Osteocyte (in vitro differentiated cells): ENCODE data around the gene SLC4A3. TPM values are rescaled to one million over a fixed set of nuclear protein-coding genes. Genes with fewer than 3 reads are reported as not detected.

Experiments used
- DNase-seq: peaks from one replicate; pipeline ENCODE4 v3.0.0; 2021; ENCODE audit warnings: mixed read lengths; ENCODE audit not compliant: unreplicated experiment; ENCODE audit errors: extremely low spot score
- H3K27ac Mint-ChIP-seq: one replicate; pipeline ENCODE4 v1.8.0; 2021; ENCODE audit warnings: mild to moderate bottlenecking, mixed read lengths; ENCODE audit not compliant: unreplicated experiment
- H3K27me3 Mint-ChIP-seq: one replicate; pipeline ENCODE4 v1.8.0; 2021; ENCODE audit warnings: mixed read lengths; ENCODE audit not compliant: unreplicated experiment
- H3K36me3 Mint-ChIP-seq: one replicate; pipeline ENCODE4 v1.8.0; 2021; ENCODE audit warnings: mixed read lengths; ENCODE audit not compliant: unreplicated experiment
- H3K4me1 Mint-ChIP-seq: one replicate; pipeline ENCODE4 v1.8.0; 2021; ENCODE audit warnings: mixed read lengths; ENCODE audit not compliant: unreplicated experiment
- H3K4me3 Mint-ChIP-seq: one replicate; pipeline ENCODE4 v1.8.0; 2021; ENCODE audit warnings: mild to moderate bottlenecking, moderate library complexity, mixed read lengths; ENCODE audit not compliant: unreplicated experiment
- H3K9me3 Mint-ChIP-seq: one replicate; pipeline ENCODE4 v1.8.0; 2021; ENCODE audit warnings: mixed read lengths; ENCODE audit not compliant: unreplicated experiment
- total RNA-seq: library from RNA; stranded (reverse); gene quantifications from 2 replicates; pipeline ENCODE4 v1.2.1, GENCODE V29; 2021
- TF ChIP-seq, protein P1 (sequence below): fragments of 200-600 bp; sonication (generic); IDR thresholded peaks from 2 replicates; pipeline ENCODE4 v1.5.0; 2021; ENCODE audit warnings: antibody characterized with exemption, mild to moderate bottlenecking, moderate library complexity

SLC4A3 gene
- total RNA-seq, 1 donor from 2014 or later, result 11.6 TPM

DNA sequence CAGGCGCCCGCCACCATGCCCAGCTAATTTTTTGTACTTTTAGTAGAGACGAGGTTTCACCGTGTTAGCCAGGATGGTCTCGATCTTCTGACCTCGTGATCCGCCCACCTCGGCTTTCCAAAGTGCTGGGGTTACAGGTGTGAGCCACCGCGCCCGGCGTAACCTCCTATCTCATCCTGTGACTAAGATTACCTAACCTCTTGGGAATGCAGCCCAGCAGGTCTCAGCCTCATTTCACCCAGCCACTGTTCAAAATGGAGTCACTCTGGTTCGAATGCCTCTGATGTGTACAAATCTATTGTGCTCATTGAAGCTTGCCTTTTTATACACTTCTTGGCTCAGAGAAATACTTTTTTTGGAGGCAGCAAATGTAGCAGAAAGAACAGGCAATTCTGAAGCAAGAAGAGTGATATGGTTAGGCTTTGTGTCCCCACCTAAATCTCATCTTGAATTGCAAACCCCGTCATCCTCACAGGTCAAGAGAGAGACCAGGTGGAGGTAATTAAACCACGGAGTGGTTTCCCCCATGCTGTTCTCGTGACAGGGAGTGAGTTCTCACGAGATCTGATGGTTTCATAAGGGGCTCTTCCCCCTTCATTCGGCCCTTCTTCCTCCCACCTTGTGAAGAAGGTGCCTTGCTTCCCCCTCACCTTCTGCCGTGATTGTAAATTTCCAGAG, 60.6 kb downstream of the SLC4A3 start:
- TF ChIP-seq, protein P1, sequence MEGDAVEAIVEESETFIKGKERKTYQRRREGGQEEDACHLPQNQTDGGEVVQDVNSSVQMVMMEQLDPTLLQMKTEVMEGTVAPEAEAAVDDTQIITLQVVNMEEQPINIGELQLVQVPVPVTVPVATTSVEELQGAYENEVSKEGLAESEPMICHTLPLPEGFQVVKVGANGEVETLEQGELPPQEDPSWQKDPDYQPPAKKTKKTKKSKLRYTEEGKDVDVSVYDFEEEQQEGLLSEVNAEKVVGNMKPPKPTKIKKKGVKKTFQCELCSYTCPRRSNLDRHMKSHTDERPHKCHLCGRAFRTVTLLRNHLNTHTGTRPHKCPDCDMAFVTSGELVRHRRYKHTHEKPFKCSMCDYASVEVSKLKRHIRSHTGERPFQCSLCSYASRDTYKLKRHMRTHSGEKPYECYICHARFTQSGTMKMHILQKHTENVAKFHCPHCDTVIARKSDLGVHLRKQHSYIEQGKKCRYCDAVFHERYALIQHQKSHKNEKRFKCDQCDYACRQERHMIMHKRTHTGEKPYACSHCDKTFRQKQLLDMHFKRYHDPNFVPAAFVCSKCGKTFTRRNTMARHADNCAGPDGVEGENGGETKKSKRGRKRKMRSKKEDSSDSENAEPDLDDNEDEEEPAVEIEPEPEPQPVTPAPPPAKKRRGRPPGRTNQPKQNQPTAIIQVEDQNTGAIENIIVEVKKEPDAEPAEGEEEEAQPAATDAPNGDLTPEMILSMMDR, result no peak
- Mint-ChIP-seq H3K4me3 (no peak overlapping the region), H3K9me3 (no peaks in the 10 kb centered on the region), H3K27me3 (no peaks in the 10 kb centered on the region), H3K4me1 (peaks cover 38% of the 10 kb centered on the region), H3K36me3 (no peaks in the 10 kb centered on the region), H3K27ac (no peak overlapping the region)
- no peak for DNase-seq

DNA sequence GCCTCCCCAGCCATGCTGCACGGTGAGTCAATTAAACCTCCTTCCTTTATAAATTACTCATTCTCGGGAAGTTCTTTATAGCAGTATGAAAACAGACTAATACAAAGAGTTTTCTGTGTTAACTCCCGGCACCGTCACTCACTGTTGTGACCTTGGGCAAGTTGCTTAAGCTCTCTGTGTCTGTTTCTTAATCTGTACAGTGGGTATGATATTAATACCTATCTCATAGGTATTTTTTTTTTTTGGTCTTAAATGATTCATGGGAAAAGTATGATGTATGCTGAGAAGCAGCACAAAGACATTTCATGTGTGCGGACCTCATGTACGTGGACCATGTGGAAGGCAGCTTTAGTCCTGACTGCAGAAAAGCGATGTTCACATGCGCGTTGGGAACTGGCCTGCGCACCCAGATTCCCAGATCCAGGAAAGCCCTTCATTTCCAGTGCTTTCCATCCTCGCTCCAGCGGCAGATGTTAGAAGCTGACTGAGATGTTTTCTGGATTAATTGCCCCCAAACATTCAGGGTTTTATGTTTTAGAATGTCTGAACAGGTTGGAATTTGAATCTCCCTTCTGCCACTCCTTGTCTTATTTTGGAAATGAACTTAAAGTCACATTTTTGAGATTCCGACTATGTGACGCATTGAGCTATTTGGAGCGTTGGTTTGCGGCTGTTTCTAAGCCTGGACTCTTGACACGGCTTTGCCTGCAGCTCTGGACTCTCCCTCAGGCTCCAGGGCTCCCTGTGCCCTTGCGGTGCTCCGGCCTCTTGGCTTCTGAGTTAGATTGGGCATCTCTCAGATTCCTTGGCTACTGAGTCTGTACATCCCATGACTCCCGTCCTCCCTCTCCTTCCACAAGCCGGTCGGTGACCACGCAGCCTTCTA, 61.4 kb downstream of the SLC4A3 start:
- DNase-seq, result no peak
- peaks cover 38% of the 10 kb centered on the region for H3K4me1 Mint-ChIP-seq
- TF ChIP-seq, protein P1, result no peak
- H3K9me3 Mint-ChIP-seq, result no peaks in the 10 kb centered on the region
- no peaks in the 10 kb centered on the region for H3K36me3 Mint-ChIP-seq
- peak overlapping the region; percentile 27 for H3K4me3 Mint-ChIP-seq
- peaks cover 4% of the 10 kb centered on the region for H3K27me3 Mint-ChIP-seq
- peak overlapping the region; percentile 74 for H3K27ac Mint-ChIP-seq

DNA sequence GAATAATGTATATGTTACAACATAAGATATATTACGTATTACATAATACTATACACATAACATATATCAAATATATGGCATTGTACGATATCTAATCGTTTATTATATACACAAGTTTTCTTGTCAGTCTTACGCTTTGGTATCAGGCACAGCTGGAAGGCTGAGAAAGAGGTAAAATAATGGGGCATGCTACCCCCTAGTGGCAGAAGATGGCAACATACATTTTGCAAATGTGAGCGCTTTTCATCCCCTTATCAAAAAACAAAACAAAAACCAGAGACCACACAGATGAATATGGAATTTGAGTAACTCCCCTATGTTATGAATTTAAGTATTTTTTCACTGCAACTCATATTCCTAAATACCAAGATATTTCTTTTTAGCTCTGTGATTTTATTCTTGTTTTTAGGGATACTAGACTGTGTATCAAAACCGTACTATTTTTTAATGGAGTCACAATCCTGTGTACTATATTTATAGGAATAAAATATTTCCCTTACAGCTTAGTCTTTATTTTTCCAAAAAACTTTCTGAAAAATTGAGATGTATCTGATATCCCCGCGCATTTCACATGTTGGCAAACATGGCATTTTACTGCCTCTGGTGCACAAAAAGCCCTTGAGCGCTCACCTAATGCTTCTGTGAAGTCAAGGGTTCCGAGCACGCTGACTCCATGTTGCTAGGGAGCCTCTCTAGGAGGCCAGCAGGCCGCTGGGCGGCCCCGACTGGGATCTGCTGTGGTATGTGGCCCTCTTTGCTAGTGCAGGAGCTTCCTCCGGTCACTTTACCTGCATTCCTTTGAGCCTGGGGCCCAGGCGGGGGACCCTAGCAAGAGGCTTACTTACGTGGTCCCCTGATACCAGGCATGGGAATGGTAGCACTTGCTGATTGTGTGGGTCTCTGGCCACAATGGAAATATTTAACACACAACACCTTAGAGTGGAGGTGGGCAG, 62.5 kb downstream of the SLC4A3 start:
- TF ChIP-seq, protein P1, result peak; percentile 80
- Mint-ChIP-seq H3K27ac (no peak overlapping the region), H3K4me1 (peaks cover 38% of the 10 kb centered on the region), H3K27me3 (peaks cover 7% of the 10 kb centered on the region), H3K4me3 (no peak overlapping the region), H3K36me3 (no peaks in the 10 kb centered on the region), H3K9me3 (no peaks in the 10 kb centered on the region)
- DNase-seq, result no peak

DNA sequence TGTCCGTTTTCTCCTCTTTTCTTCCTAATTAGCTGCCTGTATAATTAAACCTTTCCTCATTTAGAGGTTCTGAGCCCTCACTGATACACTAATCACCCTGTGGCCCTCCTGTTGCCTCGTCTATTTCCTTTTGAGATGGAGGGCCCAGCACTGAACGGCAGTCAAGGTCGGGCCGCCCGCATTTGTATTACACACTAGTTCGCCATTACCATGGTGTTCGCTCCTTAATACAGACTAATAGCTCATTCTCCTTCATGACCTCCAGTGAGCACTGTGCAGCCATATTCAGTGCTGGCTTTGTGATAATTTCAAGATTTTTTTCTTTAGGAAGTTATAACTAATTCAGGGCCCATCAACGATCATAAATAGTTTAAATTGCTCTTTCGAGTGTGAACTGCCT, 64.1 kb downstream of the SLC4A3 start:
- H3K27me3 Mint-ChIP-seq, result peaks cover 16% of the 10 kb centered on the region
- H3K9me3 Mint-ChIP-seq, result peaks cover 3% of the 10 kb centered on the region
- peaks cover 28% of the 10 kb centered on the region for H3K4me1 Mint-ChIP-seq
- TF ChIP-seq, protein P1, result no peak
- no peak overlapping the region for H3K27ac Mint-ChIP-seq
- no peak overlapping the region for H3K4me3 Mint-ChIP-seq
- peaks cover 3% of the 10 kb centered on the region for H3K36me3 Mint-ChIP-seq
- no peak for DNase-seq

Other genes with a start within 250 kb of the SLC4A3 start
- gene DNPEP, start 239.7 kb upstream of the SLC4A3 start, total RNA-seq, result 58.1 and 73.2 TPM in 2 replicates
- gene DES, start 209.3 kb upstream of the SLC4A3 start, total RNA-seq, result not detected in 2 replicates
- 27.0 and 30.3 TPM in 2 replicates for gene SPEG, start 192.8 kb upstream of the SLC4A3 start, total RNA-seq
- 41.4 and 42.5 TPM in 2 replicates for gene GMPPA, start 128.7 kb upstream of the SLC4A3 start, total RNA-seq
- 0.11 and 0.13 TPM in 2 replicates for gene ASIC4, start 113.1 kb upstream of the SLC4A3 start, total RNA-seq
- gene CHPF, start 83.8 kb upstream of the SLC4A3 start, total RNA-seq, result 144 and 151 TPM in 2 replicates
- gene TMEM198, start 83.6 kb upstream of the SLC4A3 start, total RNA-seq, result 5.3 and 6.7 TPM in 2 replicates
- 168 and 174 TPM in 2 replicates for gene OBSL1, start 56.1 kb upstream of the SLC4A3 start, total RNA-seq
- gene INHA, start 55.3 kb upstream of the SLC4A3 start, total RNA-seq, result 1.2 and 1.4 TPM in 2 replicates
- gene STK11IP, start 29.8 kb upstream of the SLC4A3 start, total RNA-seq, result 40.3 and 42.7 TPM in 2 replicates